DND-41 (cell line): ENCODE measurements around the gene CCPG1.

Experiments used
- ATAC-seq: fragments of 200-7000 bp; cut with Tn5 transposase; 3 replicates; pipeline ENCODE4 v1.9.1; 2021; ENCODE audit warnings: low read depth; ENCODE audit not compliant: insufficient read depth
- DNase-seq: peaks from one replicate; pipeline ENCODE4 v3.0.0-alpha.2; 2020
- H2AFZ ChIP-seq: 2 replicates; pipeline ENCODE4 v1.6.0; 2012; ENCODE audit warnings: low read depth, low read length
- H3K27ac ChIP-seq: 2 replicates; pipeline ENCODE4 v1.5.1; 2012; ENCODE audit warnings: low read length, inconsistent platforms
- H3K27me3 ChIP-seq: fragments of 200-600 bp; sonication (generic); 2 replicates; pipeline ENCODE4 v1.6.0; 2012; ENCODE audit warnings: low read length, mild to moderate bottlenecking, inconsistent platforms; ENCODE audit not compliant: insufficient read depth, poor library complexity
- H3K36me3 ChIP-seq: 2 replicates; pipeline ENCODE4 v1.5.1; 2012; ENCODE audit warnings: low read length, inconsistent platforms; ENCODE audit not compliant: insufficient read depth
- H3K4me1 ChIP-seq: 2 replicates; pipeline ENCODE4 v1.5.1; 2012; ENCODE audit warnings: mild to moderate bottlenecking, low read length; ENCODE audit not compliant: insufficient read depth
- H3K4me2 ChIP-seq: 2 replicates; pipeline ENCODE4 v1.6.0; 2012; ENCODE audit warnings: mild to moderate bottlenecking, moderate library complexity, low read length, inconsistent platforms; ENCODE audit not compliant: insufficient read depth
- H3K4me3 ChIP-seq, 2 experiments: fragments of 200-600 bp in 1 of 2; shearing (Covaris generic) in 1 of 2; 2 replicates each; pipeline ENCODE4 v1.5.1; 2012 to 2016; ENCODE audit warnings: inconsistent platforms in 2 of 2, low read length in 2 of 2, mild to moderate bottlenecking in 2 of 2, low read depth in 1 of 2, moderate library complexity in 1 of 2
- H3K79me2 ChIP-seq: 2 replicates; pipeline ENCODE4 v1.6.0; 2012; ENCODE audit warnings: low read length, inconsistent platforms; ENCODE audit not compliant: insufficient read depth
- H3K9ac ChIP-seq: 2 replicates; pipeline ENCODE4 v1.6.0; 2012; ENCODE audit warnings: low read depth, mild to moderate bottlenecking, inconsistent platforms, low read length, moderate library complexity
- H3K9me3 ChIP-seq: 2 replicates; pipeline ENCODE4 v1.5.1; 2012; ENCODE audit warnings: low read length, moderate library complexity, mild to moderate bottlenecking, inconsistent platforms; ENCODE audit not compliant: insufficient read depth, severe bottlenecking
- H4K20me1 ChIP-seq: 2 replicates; pipeline ENCODE4 v1.6.0; 2012; ENCODE audit warnings: low read length; ENCODE audit not compliant: insufficient read depth
- CTCF ChIP-seq: IDR thresholded peaks from 2 replicates; pipeline ENCODE4 v1.5.1; 2012; ENCODE audit warnings: borderline replicate concordance, low read length, moderate library complexity, mild to moderate bottlenecking; ENCODE audit not compliant: poor library complexity, severe bottlenecking; ENCODE audit errors: extremely low read depth
- EZH2 ChIP-seq: IDR thresholded peaks from 3 replicates; pipeline ENCODE4 v1.6.1; 2012; ENCODE audit warnings: borderline replicate concordance, low read depth, mild to moderate bottlenecking, moderate library complexity, low read length, inconsistent platforms; ENCODE audit not compliant: severe bottlenecking

Gene CCPG1

DNA sequence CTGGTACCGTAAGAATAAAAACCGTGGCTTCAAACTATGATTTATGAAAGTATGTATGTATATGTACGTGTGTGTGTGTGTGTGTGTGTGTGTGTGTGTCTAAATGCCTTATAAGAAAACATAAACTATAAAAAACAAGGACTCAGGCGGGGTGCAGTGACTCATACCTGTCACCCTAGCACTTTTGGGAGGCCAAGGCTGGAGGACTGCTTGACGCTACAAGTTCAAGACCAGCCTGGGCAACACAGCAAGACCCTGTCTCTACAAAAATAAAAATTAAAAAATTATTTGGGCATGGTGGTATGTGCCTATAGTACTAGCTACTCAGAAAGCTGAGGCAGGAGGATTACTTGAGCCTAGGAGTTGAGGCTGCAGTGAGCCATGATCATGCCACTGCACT lies 29.1 kb downstream of the CCPG1 start:
- Histone ChIP-seq H3K36me3 (peaks cover 22% of the 10 kb centered on the region; the same call in 1 of the 2 replicates), H3K79me2 (no peaks in the 10 kb centered on the region), H4K20me1 (no peaks in the 10 kb centered on the region), H3K4me3 (no peak overlapping the region), H3K9me3 (no peaks in the 10 kb centered on the region), H3K4me2 (no peak overlapping the region), H2AFZ (no peak overlapping the region), H3K27ac (no peak overlapping the region), H3K9ac (no peak overlapping the region), H3K4me1 (no peaks in the 10 kb centered on the region), H3K27me3 (no peaks in the 10 kb centered on the region)
- TF ChIP-seq EZH2 = no peak
- TF ChIP-seq CTCF = no peak
- ATAC-seq (no peak), DNase-seq (no peak)

DNA sequence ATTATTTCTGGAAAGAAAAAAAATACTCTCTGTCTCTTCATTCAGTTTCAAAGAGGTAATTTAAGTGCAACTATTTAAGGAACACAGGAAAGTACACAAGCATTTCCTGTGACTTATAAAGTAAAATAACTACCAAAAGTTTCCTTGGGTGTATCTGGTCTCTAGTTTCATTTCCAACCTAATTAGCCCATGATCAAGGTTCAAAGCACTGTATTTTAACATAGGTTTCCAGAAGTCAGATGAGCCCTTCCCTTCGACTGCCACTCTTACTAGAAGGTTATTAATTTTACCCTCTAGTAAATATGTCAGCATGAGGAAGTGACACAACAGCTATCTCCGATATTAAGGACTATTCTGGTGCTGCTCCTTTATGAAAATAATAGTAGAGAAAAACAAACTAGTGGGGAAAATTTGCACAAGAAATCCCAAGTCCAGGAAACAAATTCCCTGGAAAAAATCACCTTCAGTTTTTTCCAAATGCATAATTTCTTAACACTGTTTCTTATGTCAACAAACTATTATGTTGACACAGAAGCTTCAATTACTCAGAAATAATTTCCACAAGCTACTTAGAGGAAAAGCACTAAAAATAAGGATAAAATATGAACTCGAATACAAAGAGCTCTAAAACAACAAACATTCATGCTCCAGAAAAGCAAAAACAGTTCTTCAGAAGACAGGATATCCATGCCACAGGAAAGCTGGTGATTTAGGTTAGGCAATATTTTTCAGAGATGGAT lies 35.3 kb downstream of the CCPG1 start:
- H3K36me3 ChIP-seq = peaks cover 13% of the 10 kb centered on the region; the same call in 1 of the 2 replicates
- TF ChIP-seq EZH2 = no peak
- TF ChIP-seq CTCF = no peak
- H2AFZ ChIP-seq = no peak overlapping the region
- DNase-seq (no peak), ATAC-seq (no peak)
- no peak overlapping the region for H3K4me3 ChIP-seq
- no peaks in the 10 kb centered on the region for H3K9me3 ChIP-seq
- no peaks in the 10 kb centered on the region for H4K20me1 ChIP-seq
- no peak overlapping the region for H3K4me2 ChIP-seq
- no peak overlapping the region for H3K27ac ChIP-seq
- H3K9ac ChIP-seq = no peak overlapping the region
- no peaks in the 10 kb centered on the region for H3K27me3 ChIP-seq
- no peaks in the 10 kb centered on the region for H3K4me1 ChIP-seq
- no peaks in the 10 kb centered on the region for H3K79me2 ChIP-seq

DNA sequence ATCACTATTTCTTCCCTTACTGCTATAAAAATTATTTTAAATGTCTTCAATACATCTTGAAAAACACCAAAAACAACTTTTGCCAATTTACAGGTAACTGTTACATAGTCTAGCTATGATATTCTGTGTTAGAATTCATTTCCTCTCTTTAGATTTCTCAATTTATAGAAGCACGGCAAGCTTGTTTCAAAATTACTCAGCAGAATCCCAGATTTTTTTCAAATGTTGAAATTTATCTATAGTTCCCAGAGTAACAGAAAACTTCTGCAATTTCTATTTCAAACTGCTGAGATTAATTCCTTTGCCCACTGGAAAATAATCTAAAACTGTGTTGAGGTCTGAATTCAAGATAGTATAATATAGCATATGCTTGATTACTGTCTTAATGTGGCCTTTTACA lies 41.2 kb downstream of the CCPG1 start:
- DNase-seq = no peak
- H3K4me1 ChIP-seq = no peaks in the 10 kb centered on the region

More for the DNA sequence above, 41.2 kb downstream of the CCPG1 start:
- Histone ChIP-seq H3K36me3 (peaks cover 2% of the 10 kb centered on the region; the same call in 1 of the 2 replicates), H3K4me3 (no peak overlapping the region), H3K27ac (no peak overlapping the region), H3K4me2 (no peak overlapping the region), H2AFZ (no peak overlapping the region), H3K9ac (no peak overlapping the region), H3K79me2 (no peaks in the 10 kb centered on the region), H3K27me3 (no peaks in the 10 kb centered on the region), H3K9me3 (no peaks in the 10 kb centered on the region), H4K20me1 (no peaks in the 10 kb centered on the region)
- TF ChIP-seq CTCF (no peak), EZH2 (no peak)
- ATAC-seq = no peak
